SK-N-SH treated with all-trans-retinoic acid at 6 μM for 48 hours (cell line): ENCODE measurements around the gene ANKRD13A.

Experiments used
- ESRRG ChIP-seq: fragments of 250-450 bp; sonication (Bioruptor Pico); IDR thresholded peaks from 2 replicates; pipeline ENCODE4 v1.6.1; 2021; ENCODE audit warnings: mild to moderate bottlenecking
- ISL1 ChIP-seq: fragments of 250-450 bp; sonication (Bioruptor Pico); IDR thresholded peaks from 2 replicates; pipeline ENCODE4 v2.1.2; 2022; ENCODE audit warnings: mild to moderate bottlenecking, moderate library complexity
- PPARA ChIP-seq: fragments of 250-450 bp; sonication (Bioruptor Pico); IDR thresholded peaks from 2 replicates; pipeline ENCODE4 v1.5.0; 2020; ENCODE audit warnings: mild to moderate bottlenecking, borderline replicate concordance
- RARB ChIP-seq: fragments of 250-450 bp; sonication (Bioruptor Pico); IDR thresholded peaks from 2 replicates; pipeline ENCODE4 v1.8.0; 2021; ENCODE audit warnings: mild to moderate bottlenecking, moderate library complexity
- TOX ChIP-seq: fragments of 250-450 bp; sonication (Bioruptor Pico); IDR thresholded peaks from 2 replicates; pipeline ENCODE4 v1.8.0; 2021; ENCODE audit warnings: mild to moderate bottlenecking, moderate library complexity, borderline replicate concordance
- ZC3H10 ChIP-seq: fragments of 250-450 bp; sonication (Bioruptor Pico); IDR thresholded peaks from 2 replicates; pipeline ENCODE4 v1.5.1; 2021; ENCODE audit warnings: mild to moderate bottlenecking, moderate library complexity
- TF ChIP-seq, protein P1 (sequence below): fragments of 250-450 bp; sonication (Bioruptor Pico); IDR thresholded peaks from 2 replicates; pipeline ENCODE4 v1.8.0; 2020; ENCODE audit warnings: mild to moderate bottlenecking, moderate library complexity, borderline replicate concordance
- TF ChIP-seq, protein P2 (sequence below): fragments of 250-450 bp; sonication (Bioruptor Pico); IDR thresholded peaks from 2 replicates; pipeline ENCODE4 v1.5.1; 2020; ENCODE audit warnings: low read depth, mild to moderate bottlenecking, moderate library complexity

DNA sequence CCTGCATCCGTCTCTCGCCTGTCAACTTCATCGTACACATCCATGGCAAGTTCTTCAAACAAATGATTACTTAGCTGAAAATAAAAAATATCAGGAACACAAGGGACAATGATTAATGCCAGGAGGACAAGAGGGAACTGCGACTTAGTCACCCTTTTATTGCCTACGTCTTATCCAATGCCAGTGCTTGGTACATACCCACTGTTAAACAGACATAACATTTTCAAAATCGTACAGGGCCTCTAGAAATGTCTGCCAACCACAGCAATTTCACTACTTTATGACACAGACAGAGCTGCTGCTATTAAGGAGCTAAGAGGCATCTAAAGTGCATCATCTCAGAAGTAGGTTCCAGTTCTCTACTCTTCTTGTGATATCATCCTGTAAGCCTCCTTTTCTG is 37.6 kb upstream of the ANKRD13A start:
- TF ChIP-seq, protein P1, sequence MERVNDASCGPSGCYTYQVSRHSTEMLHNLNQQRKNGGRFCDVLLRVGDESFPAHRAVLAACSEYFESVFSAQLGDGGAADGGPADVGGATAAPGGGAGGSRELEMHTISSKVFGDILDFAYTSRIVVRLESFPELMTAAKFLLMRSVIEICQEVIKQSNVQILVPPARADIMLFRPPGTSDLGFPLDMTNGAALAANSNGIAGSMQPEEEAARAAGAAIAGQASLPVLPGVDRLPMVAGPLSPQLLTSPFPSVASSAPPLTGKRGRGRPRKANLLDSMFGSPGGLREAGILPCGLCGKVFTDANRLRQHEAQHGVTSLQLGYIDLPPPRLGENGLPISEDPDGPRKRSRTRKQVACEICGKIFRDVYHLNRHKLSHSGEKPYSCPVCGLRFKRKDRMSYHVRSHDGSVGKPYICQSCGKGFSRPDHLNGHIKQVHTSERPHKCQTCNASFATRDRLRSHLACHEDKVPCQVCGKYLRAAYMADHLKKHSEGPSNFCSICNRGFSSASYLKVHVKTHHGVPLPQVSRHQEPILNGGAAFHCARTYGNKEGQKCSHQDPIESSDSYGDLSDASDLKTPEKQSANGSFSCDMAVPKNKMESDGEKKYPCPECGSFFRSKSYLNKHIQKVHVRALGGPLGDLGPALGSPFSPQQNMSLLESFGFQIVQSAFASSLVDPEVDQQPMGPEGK (CRISPR knock-in tag), result no peak
- TF ChIP-seq, protein P2, sequence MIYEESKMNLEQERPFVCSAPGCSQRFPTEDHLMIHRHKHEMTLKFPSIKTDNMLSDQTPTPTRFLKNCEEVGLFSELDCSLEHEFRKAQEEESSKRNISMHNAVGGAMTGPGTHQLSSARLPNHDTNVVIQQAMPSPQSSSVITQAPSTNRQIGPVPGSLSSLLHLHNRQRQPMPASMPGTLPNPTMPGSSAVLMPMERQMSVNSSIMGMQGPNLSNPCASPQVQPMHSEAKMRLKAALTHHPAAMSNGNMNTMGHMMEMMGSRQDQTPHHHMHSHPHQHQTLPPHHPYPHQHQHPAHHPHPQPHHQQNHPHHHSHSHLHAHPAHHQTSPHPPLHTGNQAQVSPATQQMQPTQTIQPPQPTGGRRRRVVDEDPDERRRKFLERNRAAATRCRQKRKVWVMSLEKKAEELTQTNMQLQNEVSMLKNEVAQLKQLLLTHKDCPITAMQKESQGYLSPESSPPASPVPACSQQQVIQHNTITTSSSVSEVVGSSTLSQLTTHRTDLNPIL (CRISPR knock-in tag), result no peak
- no peak for TF ChIP-seq RARB (CRISPR knock-in tag)
- no peak for TF ChIP-seq ZC3H10 (CRISPR knock-in tag)
- TF ChIP-seq ISL1 (CRISPR knock-in tag), result no peak
- no peak for TF ChIP-seq TOX
- TF ChIP-seq ESRRG (CRISPR knock-in tag), result no peak
- TF ChIP-seq PPARA (CRISPR knock-in tag), result no peak
